Cerebellar nuclear complex (tissue), 1 donor: Measurements from ENCODE around the gene MAT1A.
"Not testable (repeated sequence)": the region's sequence is repeated elsewhere in the genome, so short reads cannot be mapped to it uniquely, and the experiment has no call there.

ENCODE experiments used
- DNase-seq, 2 experiments: peaks; one replicate each; lab custom pipeline; 2025; lab: John Stamatoyannopoulos, UW

The MAT1A gene

DNA sequence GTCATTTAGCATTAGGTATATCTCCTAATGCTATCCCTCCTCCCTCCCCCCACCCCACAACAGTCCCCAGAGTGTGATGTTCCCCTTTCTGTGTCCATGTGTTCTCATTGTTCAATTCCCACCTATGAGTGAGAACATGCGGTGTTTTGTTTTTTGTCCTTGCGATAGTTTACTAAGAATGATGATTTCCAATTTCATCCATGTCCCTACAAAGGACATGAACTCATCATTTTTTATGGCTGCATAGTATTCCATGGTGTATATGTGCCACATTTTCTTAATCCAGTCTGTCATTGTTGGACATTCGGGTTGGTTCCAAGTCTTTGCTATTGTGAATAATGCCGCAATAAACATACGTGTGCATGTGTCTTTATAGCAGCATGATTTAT, 66.4 kb downstream of the MAT1A start:
- DNase-seq: not testable (repeated sequence)
